ENCODE results near the gene RORB.

- TF ChIP-seq POLR2AphosphoS5 (IDR thresholded peaks at IDR 0.05; ENCODE audit: borderline replicate concordance, low read depth, low read length) (no peak), EZH2 (IDR thresholded peaks at IDR 0.05) (no peak), FOXP2 (optimal IDR thresholded peaks at IDR 0.05; ENCODE audit: control extremely low read depth, extremely low read length, insufficient read depth) (no peak)
These were observed 33.3 kb upstream of the RORB start for GRCh38 chr9:74463825-74464224.

Measured in SK-N-MC (cell line).